Right lobe of liver (tissue), 6 donors: ENCODE results near the gene MTREX. TPM values are rescaled to one million over a fixed set of nuclear protein-coding genes. Genes with fewer than 3 reads are reported as not detected.

Experiments used
- ATAC-seq, 4 donors: fragments of 200-7000 bp; cut with Tn5 transposase; one replicate each; pipeline ENCODE4 v1.9.1; 2020; ENCODE audit warnings: mild to moderate bottlenecking in 4 of 4, moderate library complexity in 4 of 4
- DNase-seq, 3 donors: peaks; one replicate each; pipeline ENCODE4 v3.0.0-alpha.2; 2020
- H3K27ac ChIP-seq, 3 donors: fragments of 200-600 bp; one replicate each; pipeline ENCODE4 v1.8.0; 2022
- H3K27me3 ChIP-seq, 2 donors: fragments of 200-600 bp; one replicate each; pipeline ENCODE4 v1.8.0; 2022
- H3K36me3 ChIP-seq, 4 donors: fragments of 200-600 bp; sonication (generic) in 1 of 4; one replicate each; pipeline versions ENCODE4 v1.5.1 to v1.8.0; 2017 to 2022; ENCODE audit warnings: control low read depth in 1 of 4
- H3K4me1 ChIP-seq, 4 donors: fragments of 200-600 bp; sonication (generic) in 1 of 4; one replicate each; pipeline versions ENCODE4 v1.5.1 to v1.8.0; 2017 to 2022; ENCODE audit warnings: control low read depth in 1 of 4
- H3K4me3 ChIP-seq, 3 donors: fragments of 200-600 bp; one replicate each; pipeline ENCODE4 v1.8.0; 2022
- H3K9me3 ChIP-seq, 4 donors: fragments of 200-600 bp; sonication (generic) in 1 of 4; one replicate each; pipeline versions ENCODE4 v1.5.1 to v1.8.0; 2017 to 2022; ENCODE audit warnings: control low read depth in 1 of 4
- POLR2A ChIP-seq: fragments of 450-650 bp; IDR thresholded peaks from one replicate; pipeline ENCODE4 v1.6.1; 2017; ENCODE audit warnings: antibody characterized with exemption, mild to moderate bottlenecking
- WGBS: methylation state at CpG from one replicate; pipeline ENCODE4 v1.1.6; 2018; ENCODE audit warnings: low coverage, low lambda C conversion rate; ENCODE audit not compliant: insufficient coverage; ENCODE audit errors: missing lambda C conversion rate; 5-methylcytosine and 5-hydroxymethylcytosine counted together
- intact Hi-C, 2 donors: fragments of 100-400 bp; cut with DNase I; formaldehyde crosslinking; loops; one replicate each; pipeline versions ENCODE4 v1.11.2 to v1.14.1; 2022
- total RNA-seq, 6 experiments: library from RNA; depleted of rRNA in 2 of 6; stranded (reverse); fragments of >200 nt in 2 of 6; fragmentation: NEBNext Ultra II Directional in 3 of 6; extraction: Animal tissue kit (Norgen Biotek cat#: 25700) in 3 of 6; gene quantifications; one replicate each; pipeline versions ENCODE4 v1.1.0 to v1.2.4, GENCODE V29; 2016 to 2023
- TF ChIP-seq, protein P1 (sequence below), 4 donors: fragments of 200-600 bp in 3 of 4; fragments of 450-650 bp in 1 of 4; IDR thresholded peaks; one replicate each; pipeline versions ENCODE4 v1.5.1 to v1.8.0; 2016 to 2022; ENCODE audit warnings: antibody characterized with exemption in 4 of 4, mild to moderate bottlenecking in 2 of 4
- donor health status: DM: no; HTN: yes; CAD: no.
- donor health status: DM: no; HTN: no; CAD: no.
- donor health status: DM: no; HTN: no; CAD: no.
- donor health status: DM: no; HTN: yes; CAD: no.
- donor health status: DM: no; HTN: yes; CAD: no.

The MTREX gene
- total RNA-seq, 6 experiments from 2014 or later = 24.7 to 42.4 (median 31.9) TPM

DNA sequence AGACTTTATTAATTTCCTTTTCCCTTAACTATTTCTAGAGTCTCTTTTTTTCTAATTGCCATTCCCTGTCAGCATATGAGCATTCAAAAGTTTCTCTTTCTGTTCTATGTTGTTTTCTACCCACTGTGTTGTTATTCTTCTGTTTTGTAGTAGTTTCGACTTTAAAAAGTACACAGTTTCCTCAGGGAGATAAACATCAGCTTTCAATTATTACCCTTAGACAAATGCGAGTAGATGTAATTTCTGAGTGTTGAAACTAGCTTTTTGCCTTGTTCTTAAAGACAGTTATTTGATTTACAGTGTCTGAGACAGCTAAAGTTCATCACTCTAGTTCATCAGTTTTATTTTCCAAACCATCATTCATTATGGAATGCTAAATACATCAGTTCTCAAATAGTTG lies 19.5 kb downstream of the MTREX start:
- 8% methylated on average over 2 of the region's 2 CpGs for WGBS

DNA sequence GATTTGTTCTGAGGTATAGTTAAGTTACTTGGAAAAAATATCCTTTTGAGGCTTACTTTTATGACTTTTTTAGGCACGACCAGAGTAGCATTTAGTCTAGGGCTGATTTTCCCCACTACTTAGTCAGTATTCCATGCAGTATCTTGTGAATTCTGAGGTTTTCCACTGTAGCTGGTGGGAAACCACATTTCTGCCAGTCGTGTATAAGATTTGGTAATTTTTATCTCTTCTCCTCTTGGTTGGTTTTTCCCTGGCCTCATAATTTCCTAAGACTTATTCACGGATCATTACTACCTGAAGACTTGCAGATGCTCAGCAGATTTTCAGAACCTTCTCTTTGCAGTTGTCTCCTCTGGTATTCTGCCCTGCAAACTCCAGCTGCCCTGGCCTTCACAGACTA lies 23.5 kb downstream of the MTREX start:
- WGBS = 85% methylated on average over 3 of the region's 3 CpGs
- Histone ChIP-seq H3K27me3 (no peaks in the 10 kb centered on the region), H3K4me3 (no peak overlapping the region), H3K36me3 (peaks cover 0 to 7% (median 0%) of the 10 kb centered on the region in 4 donors), H3K27ac (no peak overlapping the region), H3K9me3 (no peaks in the 10 kb centered on the region), H3K4me1 (no peaks in the 10 kb centered on the region)
- TF ChIP-seq POLR2A = no peak
- TF ChIP-seq, protein P1, sequence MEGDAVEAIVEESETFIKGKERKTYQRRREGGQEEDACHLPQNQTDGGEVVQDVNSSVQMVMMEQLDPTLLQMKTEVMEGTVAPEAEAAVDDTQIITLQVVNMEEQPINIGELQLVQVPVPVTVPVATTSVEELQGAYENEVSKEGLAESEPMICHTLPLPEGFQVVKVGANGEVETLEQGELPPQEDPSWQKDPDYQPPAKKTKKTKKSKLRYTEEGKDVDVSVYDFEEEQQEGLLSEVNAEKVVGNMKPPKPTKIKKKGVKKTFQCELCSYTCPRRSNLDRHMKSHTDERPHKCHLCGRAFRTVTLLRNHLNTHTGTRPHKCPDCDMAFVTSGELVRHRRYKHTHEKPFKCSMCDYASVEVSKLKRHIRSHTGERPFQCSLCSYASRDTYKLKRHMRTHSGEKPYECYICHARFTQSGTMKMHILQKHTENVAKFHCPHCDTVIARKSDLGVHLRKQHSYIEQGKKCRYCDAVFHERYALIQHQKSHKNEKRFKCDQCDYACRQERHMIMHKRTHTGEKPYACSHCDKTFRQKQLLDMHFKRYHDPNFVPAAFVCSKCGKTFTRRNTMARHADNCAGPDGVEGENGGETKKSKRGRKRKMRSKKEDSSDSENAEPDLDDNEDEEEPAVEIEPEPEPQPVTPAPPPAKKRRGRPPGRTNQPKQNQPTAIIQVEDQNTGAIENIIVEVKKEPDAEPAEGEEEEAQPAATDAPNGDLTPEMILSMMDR (IDR thresholded peaks at IDR 0.05) = no peak
- intact Hi-C loops = loop anchor here in 1 of 2 donors (10.0 kb wide), 1 partner anchor 373 kb away; no protein-coding TSS in a partner anchor
- no peak for DNase-seq
- no peak for ATAC-seq

More for the DNA sequence above, 19.5 kb downstream of the MTREX start:
- H3K9me3 ChIP-seq = no peaks in the 10 kb centered on the region
- DNase-seq = no peak
- intact Hi-C loops = no loop called here
- TF ChIP-seq, protein P1 (IDR thresholded peaks at IDR 0.05) = no peak
- TF ChIP-seq POLR2A = no peak
- ATAC-seq = no peak
- H3K27me3 ChIP-seq = no peaks in the 10 kb centered on the region
- no peak overlapping the region for H3K4me3 ChIP-seq
- H3K4me1 ChIP-seq = peaks cover 0 to 12% (median 0%) of the 10 kb centered on the region in 4 donors
- peaks cover 0 to 7% (median 0%) of the 10 kb centered on the region in 4 donors for H3K36me3 ChIP-seq
- H3K27ac ChIP-seq = no peak overlapping the region

DNA sequence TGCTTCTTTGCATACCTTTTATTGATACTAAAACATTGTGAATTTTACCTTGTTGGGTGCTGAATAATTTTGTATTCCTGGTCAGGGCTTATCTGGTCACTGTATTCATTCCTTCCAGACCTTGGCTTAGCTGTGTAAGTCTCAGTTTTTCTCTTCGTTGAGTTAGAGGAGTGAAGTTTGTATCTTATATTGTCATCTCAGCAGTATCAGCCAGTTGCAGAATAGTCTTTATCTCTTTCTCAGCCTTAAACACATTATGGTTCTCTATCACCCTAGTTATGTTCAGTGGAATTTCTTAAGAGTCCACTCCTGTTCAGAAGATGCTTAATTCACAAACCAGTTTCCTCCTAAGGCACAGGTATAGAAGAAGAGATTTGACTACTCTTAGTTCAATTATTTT lies 25.2 kb downstream of the MTREX start:
- H3K27me3 ChIP-seq = no peaks in the 10 kb centered on the region
- 77% methylated on average over 1 of the region's 1 CpG for WGBS
- TF ChIP-seq, protein P1 (IDR thresholded peaks at IDR 0.05) = no peak
- no peak for TF ChIP-seq POLR2A
- peaks cover 0 to 7% (median 0%) of the 10 kb centered on the region in 4 donors for H3K36me3 ChIP-seq
- no peak for DNase-seq
- no peaks in the 10 kb centered on the region for H3K9me3 ChIP-seq
- H3K27ac ChIP-seq = no peak overlapping the region
- intact Hi-C loops = loop anchor here in 1 of 2 donors (10.0 kb wide), 1 partner anchor 372 kb away; no protein-coding TSS in a partner anchor
- no peaks in the 10 kb centered on the region for H3K4me1 ChIP-seq
- no peak for ATAC-seq
- no peak overlapping the region for H3K4me3 ChIP-seq

DNA sequence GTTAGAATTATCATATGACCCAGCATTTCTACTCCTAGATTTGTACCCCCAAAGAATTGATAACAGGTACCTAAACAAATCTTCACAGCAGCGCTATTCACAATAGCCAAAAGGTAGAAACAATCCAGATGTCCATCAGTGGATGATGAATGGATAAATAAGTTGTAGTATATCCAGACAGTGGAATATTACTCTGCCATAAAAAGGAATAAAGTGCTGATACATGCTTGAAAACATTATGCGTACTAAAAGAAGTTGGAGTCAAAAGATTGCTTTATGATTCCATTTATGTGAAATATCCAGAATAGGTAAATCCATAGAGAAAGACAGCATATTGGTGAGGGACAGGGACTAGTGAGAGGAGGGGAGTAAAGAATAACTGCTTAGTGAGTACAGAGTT lies 26.0 kb downstream of the MTREX start:
- DNase-seq (no peak), ATAC-seq (no peak)
- no peak overlapping the region for H3K4me3 ChIP-seq
- peaks cover 0 to 3% (median 0%) of the 10 kb centered on the region in 4 donors for H3K4me1 ChIP-seq
- H3K9me3 ChIP-seq = no peaks in the 10 kb centered on the region
- peaks cover 0 to 3% (median 0%) of the 10 kb centered on the region in 4 donors for H3K36me3 ChIP-seq
- 100% methylated on average over 2 of the region's 2 CpGs for WGBS
- TF ChIP-seq POLR2A = no peak
- TF ChIP-seq, protein P1 (IDR thresholded peaks at IDR 0.05) = no peak
- H3K27ac ChIP-seq = no peak overlapping the region
- no peaks in the 10 kb centered on the region for H3K27me3 ChIP-seq
- intact Hi-C loops = loop anchor here in 1 of 2 donors (10.0 kb wide), 1 partner anchor 371 kb away; no protein-coding TSS in a partner anchor
